Neural progenitor cell (in vitro differentiated cells): ENCODE data around the gene CORO7.

Experiments
- CTCF ChIP-seq: fragments of 200-600 bp; sonication (generic); IDR thresholded peaks from 2 replicates; pipeline ENCODE4 v1.5.1; 2017; ENCODE audit warnings: antibody characterized with exemption, mild to moderate bottlenecking
- EZH2 ChIP-seq: fragments of 200-600 bp; sonication (generic); IDR thresholded peaks from 2 replicates; pipeline ENCODE4 v1.6.1; 2017; ENCODE audit warnings: antibody characterized with exemption, mild to moderate bottlenecking, moderate library complexity
- EZH2phosphoT487 ChIP-seq: fragments of 200-600 bp; sonication (generic); IDR thresholded peaks from 2 replicates; pipeline ENCODE4 v1.6.1; 2017; ENCODE audit warnings: antibody characterized with exemption

GRCh38 chr16:4455081-4455480 lies 38.7 kb upstream of the CORO7 start:
- TF ChIP-seq CTCF = no peak
- TF ChIP-seq EZH2phosphoT487 = no peak
- TF ChIP-seq EZH2 = no peak
